ENCODE results near the gene PBX3.

DNA sequence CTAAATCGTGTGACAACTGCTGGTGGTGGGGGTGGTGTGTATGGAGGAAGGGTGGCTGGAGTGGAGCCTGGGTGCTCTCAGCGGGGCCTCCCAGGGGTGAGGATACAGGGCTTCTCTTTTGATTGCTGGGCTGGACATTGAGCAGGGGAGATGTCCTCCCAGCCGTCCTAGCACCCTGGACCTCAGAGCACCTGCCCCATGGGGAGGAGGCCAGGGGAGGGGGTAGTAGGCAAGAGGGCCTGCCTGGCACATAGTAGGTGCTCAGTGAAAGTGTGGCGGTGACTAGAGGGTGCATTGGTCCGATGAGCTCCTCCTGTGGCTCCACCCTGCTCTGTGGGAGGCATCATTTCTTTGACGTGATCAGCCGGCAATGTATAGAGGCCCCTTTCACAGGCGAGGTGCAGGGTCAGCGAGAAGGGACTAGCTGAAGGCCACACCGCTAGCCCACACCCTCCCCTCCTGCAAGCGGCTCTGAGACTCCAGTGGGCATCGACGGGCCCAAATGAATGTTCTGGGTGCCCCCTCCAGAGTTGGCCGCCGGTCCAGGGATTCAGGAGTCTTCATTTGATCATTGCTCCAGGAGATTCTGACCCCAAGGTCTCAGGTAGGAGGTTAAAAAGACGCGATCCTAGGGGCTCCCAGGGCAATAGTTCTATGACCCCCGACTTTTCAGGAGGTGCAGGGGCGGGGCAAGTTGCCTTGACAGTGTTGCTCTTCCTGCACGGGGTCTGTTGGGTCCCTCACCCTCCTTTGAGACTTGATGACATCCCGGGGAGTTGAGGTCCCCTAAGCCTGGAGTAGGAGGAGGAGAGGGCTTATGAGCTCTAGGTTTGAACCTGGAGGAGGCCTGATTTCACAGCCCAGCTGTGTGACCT lies 255.5 kb downstream of the PBX3 start:
- TF ChIP-seq, protein P1, sequence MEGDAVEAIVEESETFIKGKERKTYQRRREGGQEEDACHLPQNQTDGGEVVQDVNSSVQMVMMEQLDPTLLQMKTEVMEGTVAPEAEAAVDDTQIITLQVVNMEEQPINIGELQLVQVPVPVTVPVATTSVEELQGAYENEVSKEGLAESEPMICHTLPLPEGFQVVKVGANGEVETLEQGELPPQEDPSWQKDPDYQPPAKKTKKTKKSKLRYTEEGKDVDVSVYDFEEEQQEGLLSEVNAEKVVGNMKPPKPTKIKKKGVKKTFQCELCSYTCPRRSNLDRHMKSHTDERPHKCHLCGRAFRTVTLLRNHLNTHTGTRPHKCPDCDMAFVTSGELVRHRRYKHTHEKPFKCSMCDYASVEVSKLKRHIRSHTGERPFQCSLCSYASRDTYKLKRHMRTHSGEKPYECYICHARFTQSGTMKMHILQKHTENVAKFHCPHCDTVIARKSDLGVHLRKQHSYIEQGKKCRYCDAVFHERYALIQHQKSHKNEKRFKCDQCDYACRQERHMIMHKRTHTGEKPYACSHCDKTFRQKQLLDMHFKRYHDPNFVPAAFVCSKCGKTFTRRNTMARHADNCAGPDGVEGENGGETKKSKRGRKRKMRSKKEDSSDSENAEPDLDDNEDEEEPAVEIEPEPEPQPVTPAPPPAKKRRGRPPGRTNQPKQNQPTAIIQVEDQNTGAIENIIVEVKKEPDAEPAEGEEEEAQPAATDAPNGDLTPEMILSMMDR (conservative IDR thresholded peaks at IDR 0.05; ENCODE audit: low read depth, low read length): no peak
- TF ChIP-seq EZH2 (IDR thresholded peaks at IDR 0.05; ENCODE audit: borderline replicate concordance, low read depth, low read length, poor library complexity, severe bottlenecking): no peak
